Esophagus mucosa (tissue), 1 donor: ENCODE data around the gene ITPR3. TPM values are rescaled to one million over a fixed set of nuclear protein-coding genes. Genes with fewer than 3 reads are reported as not detected.
"Not testable (repeated sequence)": the region's sequence is repeated elsewhere in the genome, so short reads cannot be mapped to it uniquely, and the experiment has no call there.

ENCODE experiments used
- ATAC-seq: fragments of 200-7000 bp; cut with Tn5 transposase; one replicate; pipeline ENCODE4 v1.9.1; 2020
- total RNA-seq: library from RNA; stranded (reverse); gene quantifications from one replicate; pipeline ENCODE4 v1.2.4, GENCODE V29; 2023
- donor health status: DM: yes; HTN: yes; CAD: no.

ITPR3 gene
- total RNA-seq, 1 donor from 2014 or later, result 23.7 TPM

DNA sequence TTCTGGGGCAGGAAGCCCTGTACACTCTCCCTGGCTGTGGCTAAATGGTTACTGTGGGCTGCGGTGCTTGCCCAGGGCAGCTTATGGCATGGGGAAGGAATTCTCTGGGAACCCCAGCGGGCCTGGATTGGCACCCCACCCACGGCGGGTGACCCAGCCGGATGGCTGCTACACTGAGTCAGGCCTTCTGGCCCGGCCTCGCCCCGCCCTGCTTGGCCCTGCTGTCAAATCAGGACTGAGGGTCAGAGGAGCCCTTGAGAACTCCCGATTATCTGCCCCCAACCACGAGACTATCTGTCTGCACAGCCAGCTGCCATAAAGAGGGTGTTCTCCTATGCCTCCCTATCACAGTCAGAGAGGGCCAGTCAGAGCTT is 7.3 kb upstream of the ITPR3 start:
- peak; percentile 62 for ATAC-seq

DNA sequence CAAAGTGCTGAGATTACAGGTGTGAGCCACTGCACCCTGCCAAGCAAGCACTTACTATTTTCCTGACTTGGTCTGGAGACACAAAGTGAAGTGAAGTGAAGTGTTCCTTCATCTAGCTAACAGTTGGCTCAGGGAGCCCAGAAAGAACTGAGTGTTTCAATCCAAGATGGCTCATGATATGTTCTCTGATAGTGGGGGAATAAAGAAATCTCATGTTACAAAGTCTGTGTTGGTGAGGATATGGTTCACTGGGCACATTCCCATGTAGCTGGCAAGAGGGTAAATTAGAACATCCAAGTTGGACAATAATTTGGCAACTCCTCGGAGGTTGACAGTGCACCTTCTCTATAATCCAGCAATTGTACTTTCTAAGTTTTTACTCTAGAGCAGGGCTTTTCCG is 5.0 kb upstream of the ITPR3 start:
- no peak for ATAC-seq

DNA sequence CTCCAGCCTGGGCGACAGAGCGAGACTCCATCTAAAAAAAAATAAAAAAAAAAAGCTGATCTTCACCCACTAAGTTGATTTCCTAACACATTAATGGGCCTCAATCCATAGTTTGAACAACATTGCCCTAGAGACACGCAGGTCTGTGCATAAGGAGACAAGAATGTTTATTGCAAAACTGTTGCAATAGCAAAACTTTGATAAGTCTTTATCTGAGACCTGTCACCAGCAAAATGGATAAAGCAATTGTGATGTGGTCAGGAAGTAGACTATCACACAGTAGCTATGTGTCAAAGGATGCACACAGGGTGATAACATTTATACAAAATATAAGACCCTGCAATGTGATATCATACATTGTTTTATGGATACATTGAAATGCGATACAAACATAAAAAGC is 4.2 kb upstream of the ITPR3 start:
- ATAC-seq, result no peak

DNA sequence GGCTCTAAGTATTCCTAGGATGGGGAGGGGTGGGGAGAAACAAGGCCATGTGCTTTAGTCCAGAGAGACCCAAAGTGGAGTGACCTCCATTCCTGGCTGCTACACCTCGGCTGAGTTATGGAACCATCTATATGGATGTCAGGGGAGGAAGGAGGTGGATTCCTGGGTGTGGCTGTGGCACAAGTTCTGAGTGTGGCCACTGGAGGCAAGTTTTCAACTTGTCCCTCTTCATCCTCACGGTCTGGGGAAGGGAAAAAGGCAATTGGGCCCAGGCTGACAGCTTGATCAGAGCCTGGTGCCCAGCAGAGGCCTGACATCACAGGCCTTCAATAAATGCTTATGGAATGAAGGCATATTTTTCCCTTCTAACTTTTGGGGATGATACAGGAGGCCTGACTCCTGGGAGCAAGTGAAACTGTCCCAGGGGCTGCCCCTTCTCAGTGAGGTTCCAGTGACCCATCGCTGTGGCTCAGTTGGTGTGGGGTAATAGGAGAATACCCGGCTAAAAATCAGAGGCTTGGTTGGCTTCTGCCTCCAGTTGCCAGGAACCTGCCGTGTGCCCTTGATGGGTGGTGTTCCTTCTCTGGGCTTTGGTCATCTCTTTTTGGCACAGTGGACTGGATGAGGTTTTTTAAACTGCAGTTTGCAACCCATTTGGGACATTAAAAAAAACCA is 1.8 kb upstream of the ITPR3 start:
- no peak for ATAC-seq

DNA sequence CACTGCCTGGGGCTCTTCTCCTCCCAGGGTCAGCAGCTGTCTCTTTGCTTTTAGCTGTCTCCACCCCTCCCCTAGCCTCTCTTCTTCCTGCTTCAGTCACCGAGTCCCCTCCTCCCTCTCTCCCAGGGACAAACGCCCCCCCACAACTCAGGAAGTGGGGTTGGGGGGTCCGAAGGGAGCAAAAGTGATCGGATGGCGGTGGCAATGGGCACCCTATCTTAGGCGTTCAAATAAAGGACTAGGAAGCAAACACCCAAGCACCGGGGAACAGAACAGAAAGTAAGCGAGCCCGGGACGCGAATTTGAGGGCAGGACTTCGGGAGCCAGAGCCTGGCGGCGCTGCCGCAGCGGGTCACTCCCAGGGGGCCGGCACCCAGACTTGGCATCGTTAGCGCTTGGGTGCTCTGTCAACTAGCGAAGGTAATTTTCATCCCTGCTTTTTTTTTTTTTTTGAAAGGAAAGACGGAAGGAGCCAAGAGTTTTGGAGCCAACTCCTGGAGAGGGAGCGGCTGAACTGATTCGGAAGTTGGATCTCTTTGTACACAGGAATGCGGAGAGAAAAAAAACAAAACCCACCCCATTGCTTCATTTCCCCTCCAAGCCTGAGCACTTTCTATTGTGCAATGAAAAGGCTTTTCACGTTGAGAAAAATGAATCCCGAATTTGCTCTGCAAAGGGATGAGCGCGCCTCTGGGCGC is 815 bp upstream of the ITPR3 start:
- ATAC-seq, result peak; percentile 3

DNA sequence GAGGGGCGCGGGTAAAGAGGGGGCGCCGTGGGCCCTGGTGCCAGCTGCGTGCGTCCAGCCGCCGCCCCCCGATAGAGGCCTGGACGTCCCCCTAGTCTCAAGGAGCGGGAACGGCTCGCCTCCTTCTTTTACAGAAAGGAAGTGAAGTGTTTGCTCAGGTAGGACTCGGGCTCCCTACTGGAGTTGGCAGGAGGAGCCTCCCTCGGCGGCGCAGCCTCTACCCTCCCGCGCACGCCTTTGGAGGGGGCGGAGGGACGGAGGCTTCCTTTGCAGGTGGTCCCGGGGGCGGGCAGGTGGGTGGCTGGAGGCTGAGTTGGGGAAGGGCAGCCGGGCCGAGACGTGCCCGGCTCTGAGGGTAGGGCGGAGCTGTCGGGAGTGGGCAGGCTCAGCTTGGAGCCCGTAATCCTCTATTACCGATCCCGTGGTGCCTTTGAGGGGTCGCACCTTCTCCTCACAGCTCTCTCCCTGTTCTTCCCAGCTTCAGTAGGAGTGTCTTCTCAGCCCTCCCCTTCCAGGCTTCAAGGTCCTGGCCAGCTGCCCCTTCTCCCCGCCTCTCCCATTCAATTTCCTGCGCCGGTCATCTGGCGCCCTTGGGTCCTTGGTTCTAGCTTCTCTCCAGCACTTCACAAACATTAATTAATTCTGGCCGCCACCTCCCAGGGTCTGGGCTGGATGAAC is 728 bp downstream of the ITPR3 start:
- peak; percentile 47 for ATAC-seq

DNA sequence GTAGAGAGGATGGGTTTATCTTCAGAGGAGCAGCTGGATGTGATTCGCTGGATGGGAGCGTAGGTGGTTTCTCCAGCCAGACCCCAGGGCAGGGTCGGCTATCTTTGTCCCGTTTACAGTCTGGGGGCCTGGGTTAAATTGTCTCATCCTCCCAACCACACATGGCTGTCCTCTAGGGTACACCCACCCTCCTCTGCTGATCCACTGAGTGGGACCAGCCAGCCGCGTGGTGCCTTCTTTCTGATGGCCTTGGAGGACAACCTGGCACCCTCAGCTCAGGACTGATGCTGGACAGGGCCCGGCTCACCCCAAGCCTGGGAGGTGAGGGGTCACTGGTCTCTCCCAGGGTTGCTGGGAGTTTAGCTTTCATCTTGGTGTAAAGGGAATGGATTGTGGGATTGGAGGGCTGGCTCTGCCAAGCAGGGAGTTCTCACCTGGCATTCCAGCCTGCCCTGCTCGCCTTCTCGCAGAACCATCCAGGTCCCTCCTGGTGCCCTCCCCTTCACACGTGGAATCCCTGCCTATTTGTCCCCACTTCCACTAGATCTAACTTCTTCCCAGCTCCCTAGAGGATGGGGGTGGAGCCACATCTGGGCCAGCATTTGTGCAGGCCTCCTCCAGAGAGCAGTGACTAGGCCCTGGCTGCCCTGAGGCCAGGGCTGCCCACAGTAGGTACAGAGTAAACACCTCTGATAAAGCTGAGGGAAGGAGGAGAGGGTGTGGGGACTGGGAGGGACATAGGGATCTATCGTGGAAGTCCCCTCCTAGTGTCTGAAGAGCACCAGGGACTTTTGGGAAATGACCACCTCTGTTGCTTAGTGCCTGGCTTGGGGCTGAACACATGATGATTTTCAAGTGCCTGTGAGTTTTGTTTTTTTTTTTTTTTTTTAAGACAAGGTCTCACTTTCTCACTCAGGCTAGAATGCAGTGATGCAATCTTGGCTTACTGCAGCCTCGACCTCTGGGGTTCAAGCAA is 1.6 kb downstream of the ITPR3 start:
- peak; percentile 54 for ATAC-seq

DNA sequence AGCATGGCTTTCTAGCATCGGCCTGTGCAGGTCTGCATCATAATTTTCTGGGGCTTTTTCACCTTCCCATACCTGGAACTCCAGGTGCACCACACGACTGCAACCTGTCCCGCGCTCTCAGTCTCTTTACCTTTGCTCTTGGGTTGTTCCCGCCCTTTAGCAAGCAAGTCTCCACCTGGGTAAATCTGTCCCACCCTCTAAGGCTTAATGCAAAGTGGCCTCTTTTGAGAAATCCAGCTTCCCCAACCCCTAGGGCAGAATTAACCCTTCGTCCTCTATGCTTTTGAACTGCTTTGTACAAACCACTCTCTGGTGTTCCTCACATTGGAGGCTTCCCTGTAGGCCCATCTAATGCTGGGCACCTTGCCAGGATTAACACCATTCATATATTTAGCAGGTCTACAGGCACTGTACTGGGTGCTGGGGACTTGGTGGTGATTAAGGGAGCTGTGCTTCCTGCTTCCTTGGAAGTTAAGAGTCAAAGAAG is 2.8 kb downstream of the ITPR3 start:
- no peak for ATAC-seq

DNA sequence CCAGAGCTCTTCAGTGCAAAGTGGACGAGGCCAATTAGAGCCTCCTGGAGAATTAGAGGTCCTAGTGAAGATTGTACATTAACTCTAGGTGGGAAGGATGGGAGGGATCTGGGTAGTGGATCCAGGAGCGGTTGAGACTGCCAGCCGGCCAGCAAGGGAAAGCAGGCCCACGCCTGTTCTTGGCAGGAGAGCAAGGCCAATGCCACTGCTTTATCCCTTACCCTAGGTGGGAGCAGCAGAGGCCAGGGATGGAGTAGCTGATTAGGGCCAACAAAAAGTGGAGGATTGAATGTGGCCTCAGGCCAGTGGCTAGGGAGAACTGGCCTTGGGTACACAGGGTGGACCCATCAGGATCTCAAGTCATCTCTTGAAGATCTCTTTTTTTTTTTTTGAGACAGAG is 3.7 kb downstream of the ITPR3 start:
- no peak for ATAC-seq

DNA sequence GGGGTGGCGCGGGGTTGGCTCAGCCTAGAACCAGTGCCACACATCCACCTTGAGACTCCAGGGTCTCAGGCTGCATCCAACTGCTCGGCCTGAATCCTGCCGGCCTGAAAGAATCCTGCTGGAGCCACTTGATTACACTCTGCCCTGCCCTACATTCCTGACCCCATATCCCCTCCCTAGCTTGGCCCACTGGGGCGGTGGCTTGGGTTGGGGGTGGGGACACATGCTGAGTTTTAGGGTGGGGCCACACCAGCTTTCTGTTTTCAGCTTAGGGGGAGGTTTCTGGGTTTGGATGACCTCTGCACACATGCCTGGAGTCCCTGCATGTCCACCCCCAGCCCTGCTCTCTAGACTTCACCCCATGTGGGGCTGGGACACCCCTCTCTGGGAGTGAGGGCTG is 6.8 kb downstream of the ITPR3 start:
- ATAC-seq, result no peak

DNA sequence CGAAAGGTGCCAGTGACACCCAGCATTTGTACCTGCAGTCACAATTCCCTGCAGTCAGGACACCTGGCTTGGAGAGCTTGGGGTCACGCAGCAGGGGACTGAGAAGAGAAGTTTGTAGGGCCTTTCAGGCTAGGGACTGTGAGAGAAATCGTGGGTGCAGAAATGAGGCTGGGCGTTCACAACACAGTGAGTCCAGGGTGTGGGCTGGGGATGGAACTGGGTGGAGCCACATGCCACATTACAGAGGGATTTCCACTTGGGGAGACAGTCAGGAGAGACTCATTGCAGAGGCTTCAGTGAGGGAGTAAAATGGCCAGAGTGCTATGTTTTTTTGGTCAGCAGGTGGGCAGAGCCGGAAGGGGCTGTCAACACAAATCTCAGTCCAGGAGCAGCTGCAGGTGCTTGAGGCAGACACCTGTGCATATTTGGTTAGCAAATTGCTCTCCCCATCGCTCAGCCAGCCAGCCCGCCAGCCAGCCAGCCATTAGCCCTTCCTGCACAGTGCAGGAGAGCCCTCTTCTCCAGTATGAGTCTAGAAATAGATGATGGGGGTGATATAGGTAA is 7.4 kb downstream of the ITPR3 start:
- peak; percentile 27 for ATAC-seq

DNA sequence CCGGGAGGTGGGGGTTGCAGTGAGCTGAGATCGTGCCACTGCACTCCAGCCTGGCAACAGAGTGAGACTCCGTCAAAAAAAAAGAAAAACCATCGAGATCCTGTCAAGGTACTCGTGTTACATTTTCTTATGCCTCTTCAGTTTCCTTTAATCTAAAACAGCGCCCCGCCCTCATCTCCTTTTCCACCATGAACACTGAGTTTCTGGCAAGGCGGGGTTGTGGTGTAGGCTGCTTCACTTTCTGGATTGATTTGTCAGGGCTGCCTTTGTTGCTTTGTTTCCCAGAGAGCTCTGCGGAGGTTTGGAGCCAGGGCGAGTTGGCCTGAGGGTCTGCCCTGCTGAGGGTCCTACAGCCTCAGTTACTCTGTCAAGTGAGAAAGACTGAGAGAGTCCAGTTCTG is 8.9 kb downstream of the ITPR3 start:
- no peak for ATAC-seq

DNA sequence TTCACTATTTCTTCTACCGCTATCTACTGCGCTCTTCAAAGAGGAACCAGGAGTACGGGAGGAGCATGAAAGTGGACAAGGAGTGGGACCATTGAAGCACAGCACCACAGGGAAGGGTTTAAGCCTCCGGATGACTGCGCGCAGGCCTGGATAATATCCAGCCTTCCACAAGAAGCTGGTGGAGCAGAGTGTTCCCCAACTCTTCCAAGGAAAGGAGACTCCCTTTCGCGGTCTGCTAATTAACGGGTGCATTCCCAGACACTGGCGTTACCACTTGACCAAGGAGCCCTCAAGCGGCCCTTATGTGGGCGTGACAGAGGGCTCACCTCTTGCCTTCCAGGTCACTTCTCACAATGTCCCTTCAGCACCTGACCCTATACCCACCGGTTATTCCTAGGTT is 10.4 kb downstream of the ITPR3 start:
- ATAC-seq, result not testable (repeated sequence)

DNA sequence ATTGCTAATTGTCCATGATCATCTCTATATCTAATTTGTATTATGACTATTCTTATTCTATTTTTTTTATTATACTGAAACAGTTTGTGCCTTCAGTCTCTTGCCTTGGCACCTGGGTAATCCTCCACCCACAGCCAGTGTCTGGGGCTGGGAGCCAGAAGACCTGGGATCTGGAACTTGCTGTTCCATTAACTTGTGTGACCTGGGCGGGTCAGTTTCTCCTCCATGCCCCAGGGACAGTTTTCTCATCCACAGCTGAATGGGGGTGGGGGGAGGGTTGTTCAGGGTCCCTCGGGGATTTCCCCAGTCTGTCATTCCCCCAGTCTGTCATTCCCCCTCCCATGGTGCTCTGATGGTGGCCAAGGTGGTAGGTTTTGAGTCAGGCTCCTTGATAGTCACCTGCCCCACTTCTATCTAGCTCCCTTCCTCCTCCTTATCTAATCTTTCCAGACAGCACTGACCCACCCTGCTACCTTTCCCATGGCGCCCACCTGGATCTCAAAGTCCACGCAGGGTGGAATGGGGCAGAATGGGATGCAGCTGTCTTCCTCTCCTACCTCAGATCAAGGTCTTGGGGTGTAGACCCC is 10.9 kb downstream of the ITPR3 start:
- ATAC-seq, result no peak

DNA sequence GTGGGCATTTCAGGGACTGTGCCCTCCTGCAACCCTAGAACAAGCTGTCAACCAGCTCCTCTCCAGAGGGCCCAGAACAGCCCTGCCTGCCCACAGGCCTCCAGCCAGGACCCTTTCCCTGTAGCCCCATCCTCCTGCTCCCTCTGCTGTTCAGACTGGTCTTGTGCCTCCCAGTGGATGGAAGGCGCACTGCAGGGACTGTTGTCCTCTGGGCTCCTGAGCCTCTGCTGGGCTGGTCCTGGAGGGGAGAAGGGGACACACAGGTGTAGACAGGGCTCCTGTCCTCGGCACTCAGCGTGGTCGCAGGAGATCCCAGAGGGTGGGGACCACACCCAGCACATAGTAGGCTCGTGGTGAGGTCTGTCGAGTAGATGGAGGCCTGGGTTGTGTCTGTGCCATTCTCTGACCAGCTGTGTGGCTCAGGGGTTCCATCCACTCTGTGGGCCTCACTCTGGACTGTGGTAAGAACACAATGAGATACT is 11.5 kb downstream of the ITPR3 start:
- ATAC-seq, result peak; percentile 55

DNA sequence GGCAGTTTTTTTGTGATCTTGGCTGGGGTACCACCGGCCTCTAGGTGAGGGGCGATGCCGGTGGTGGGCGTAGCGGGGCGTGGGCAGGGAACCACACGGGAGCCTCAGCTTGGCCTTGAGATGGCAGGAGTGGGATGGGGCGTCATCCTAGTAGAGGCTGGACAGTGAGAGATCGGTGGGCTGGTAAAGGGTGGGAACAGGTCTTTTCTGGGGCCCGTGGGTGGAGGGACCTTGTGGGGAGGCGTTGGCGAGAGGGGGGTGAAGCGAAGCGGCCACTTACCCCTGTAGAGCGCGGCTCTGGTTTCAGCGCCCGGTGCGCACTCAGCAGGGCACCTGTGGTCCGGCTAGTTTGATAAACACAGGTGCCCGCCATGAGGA is 12.0 kb downstream of the ITPR3 start:
- ATAC-seq, result no peak

DNA sequence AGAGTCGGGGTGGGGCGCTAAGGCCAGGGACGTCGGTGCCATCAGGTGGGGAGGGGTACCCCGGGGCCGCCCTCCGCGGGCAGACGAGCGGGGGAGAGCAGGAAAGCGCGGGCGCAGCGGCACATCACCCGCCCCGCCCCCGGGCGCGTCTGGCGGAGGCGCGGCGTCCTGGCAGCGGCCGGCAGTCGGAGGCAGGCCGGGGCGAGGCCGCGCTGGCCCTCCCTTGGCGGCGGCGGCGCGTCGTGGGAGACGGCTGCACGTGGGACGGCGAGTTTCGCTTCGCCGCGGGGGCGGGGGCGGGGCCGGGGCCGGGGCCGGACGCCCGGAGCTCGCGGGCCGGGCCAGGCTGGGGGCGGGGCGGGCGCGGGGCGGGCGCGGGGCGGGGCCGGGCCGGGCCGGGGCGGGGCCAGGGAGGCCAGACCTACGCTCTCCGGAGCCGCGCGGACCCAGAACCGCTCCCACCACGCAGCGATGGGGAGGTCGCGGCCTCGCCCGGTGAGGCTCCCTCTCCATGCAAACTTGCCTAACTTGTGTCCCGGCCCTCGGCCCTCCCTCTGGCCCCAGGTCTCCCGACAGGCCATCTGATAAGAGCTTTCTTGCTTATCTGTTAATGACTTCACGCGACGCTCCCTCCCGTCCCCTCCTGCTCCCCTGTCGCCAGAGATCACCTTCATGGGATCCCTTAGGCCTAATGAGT is 12.5 kb downstream of the ITPR3 start:
- ATAC-seq, result peak; percentile 81

DNA sequence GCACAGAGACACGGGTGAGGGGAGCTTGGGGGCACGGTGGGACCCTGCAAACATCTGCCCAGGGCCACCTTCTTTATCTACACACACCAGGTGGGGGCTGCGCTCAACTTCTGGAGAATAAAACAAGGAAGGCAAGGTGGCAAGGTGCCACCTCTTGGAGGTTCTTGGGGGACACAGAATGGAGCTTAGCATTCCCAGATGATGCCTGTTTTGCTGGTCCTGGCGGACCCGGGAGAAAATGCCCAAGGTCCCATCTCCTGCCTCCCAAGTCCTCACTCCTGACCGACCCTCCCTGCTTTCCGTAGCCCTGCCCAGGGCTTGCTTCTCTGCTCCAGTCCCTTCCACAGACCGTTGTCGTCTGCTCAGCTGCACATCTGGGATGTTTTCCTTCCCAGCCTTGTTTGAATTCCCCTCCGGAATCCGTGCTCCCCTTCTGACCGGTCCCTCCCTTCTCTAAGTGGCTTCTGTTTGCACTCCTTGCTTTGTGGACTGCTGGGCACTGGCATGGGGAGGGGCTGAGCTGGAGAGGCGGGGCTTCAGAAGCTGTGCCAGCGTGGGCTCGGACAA is 13.1 kb downstream of the ITPR3 start:
- ATAC-seq, result no peak

DNA sequence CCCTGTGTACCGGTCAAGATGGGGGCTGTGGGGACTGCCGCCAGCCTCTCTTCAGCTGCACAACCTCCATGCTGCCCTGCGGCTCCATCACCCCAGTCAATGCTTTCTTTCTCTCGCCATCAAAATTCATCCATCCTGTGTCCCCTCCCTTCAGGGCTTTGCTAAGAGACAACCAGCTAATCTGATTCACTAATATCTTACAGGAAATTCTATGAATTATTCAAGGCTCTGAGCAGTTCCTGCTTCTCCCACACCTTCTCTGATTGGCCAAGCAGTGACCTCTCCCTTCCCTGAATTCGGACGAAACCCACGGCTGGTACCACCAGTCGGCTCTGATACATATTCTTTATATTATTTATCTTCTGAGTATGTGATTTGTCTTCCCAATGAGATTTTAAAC is 13.8 kb downstream of the ITPR3 start:
- ATAC-seq, result no peak

DNA sequence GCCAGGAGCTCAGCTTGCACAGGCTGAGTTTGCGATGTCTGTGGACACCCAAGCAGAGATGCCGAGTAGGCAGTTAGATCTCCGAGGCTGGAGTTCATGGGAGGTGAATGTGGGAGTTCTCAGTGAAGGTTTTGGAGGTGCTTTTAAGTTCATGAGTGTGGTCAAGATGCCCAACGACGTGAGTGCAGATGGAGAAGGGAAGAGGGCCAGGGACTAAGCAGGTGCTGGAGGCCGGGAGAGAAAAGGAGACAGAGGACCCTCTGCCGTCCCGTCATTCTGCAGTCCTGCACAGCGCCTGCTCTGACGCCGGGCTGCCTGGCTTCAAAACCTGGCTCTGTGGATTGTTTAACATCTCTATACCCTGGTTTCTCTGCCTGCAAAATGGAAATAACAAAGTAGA is 15.5 kb downstream of the ITPR3 start:
- no peak for ATAC-seq

DNA sequence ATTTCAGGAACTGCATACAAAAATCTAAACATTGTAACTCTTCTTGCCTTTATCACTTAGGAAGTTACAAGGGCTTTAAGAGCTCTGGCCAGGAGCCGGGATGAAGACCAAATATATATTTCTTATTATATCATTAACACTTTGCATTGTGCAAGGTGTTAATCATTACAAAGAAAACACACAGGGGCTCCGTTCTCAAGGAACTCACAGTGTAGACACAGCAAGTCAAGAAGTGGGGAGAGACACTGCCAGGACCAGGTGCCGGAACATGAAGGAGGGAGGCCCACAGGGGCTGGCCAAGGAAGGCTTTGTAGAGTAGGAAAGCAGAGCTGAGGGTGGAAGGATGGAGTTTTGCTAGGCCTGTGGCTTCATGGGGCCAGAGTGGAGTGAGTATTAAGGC is 17.4 kb downstream of the ITPR3 start:
- no peak for ATAC-seq
